Measurements from ENCODE around the gene UFD1.
A peak's percentile ranks its signal among the peaks of the same experiment; 100 is the strongest.

Gene UFD1

GRCh38 chr22:19466848-19467752, 11.9 kb downstream of the UFD1 start:
- no peak for DNase-seq

DNA sequence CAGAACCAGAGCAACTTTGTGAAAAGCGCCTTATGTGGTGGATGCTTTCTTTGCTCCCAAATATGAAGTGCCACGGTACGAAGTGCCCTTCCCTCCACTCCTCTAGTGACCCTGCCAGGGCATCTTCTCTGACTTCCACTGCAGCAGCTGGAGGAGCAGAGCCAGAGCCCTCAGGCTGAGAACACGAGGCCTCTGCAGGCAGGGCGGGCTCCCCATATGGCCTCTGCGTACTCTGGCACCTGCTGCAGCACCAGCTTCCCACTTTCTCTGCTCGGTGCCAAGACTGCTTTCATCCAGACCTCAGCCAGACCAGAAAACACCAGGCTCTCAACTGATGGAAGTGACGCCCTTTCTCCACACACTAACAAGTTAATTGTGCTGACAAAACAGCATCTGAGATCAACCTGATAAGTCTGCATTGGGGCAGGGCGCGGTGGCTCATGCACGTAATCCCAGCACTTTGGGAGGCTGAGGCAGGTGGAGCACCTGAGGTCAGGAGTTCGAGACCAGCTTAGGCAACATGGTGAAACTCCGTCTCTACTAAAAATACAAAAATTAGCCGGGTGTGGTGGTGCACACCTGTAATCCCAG, 12.8 kb downstream of the UFD1 start:
- no peak for DNase-seq

- DNase-seq = no peak
Observed at GRCh38 chr22:19464975-19465374, 14.0 kb downstream of the UFD1 start.

DNA sequence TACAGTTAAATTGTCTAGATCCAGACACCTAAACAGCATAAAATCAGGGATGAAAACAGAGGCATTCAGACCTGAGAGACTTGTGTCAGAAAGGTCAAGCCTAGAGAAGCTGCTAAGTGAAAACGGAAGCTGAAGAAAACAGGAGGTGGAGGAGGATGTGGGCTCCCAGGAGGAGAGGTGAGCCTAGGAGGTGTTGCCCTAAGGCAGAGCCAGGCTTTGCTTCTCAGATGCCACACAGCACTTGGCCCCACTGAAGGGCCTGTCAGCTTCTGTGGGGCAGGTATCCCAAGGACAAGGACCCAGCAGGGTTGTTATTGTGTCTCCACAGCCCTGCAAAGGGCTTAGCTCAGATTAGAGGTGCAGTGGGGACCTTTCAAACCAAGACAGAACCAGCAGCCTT, 14.4 kb downstream of the UFD1 start:
- no peak for DNase-seq

GRCh38 chr22:19463491-19464469, 15.2 kb downstream of the UFD1 start:
- DNase-seq = no peak

DNA sequence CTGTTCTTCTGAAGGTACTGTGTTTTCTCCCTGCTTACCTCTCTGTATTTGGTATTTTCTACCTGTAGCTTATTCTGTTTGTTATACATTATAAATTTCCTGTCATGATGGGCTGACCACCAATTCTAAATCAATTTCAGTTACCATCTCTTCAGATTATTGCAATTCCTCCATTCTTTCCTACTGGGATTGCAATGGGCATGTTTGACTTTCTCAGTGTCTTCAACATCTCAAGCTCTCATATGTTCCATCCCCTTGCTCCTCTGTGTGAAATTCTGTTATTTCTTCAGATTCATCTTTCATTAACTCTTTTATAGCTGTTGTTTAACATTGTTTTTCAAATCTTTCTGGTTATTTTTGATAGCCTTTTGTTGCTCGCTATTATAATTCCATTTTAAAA, 16.0 kb downstream of the UFD1 start:
- DNase-seq = no peak

DNA sequence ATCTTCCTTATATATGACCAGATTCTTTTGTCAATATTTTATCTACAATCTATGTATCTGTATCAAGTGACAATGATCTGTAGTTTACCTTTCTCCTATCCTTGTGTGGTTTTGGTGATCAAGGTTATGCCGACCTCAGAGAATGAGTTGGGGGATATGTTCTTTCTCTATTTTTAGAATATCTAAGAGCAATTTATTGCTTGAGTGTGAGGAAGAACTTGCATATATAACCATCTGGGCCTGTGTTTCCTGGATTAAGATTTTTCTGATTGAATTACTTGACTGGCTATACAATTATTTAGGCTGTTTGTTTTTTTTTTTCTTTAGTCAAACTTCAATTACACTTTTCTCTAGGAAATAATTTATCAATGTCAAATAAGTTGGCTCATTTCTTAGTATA, 17.5 kb downstream of the UFD1 start:
- DNase-seq = no peak

DNA sequence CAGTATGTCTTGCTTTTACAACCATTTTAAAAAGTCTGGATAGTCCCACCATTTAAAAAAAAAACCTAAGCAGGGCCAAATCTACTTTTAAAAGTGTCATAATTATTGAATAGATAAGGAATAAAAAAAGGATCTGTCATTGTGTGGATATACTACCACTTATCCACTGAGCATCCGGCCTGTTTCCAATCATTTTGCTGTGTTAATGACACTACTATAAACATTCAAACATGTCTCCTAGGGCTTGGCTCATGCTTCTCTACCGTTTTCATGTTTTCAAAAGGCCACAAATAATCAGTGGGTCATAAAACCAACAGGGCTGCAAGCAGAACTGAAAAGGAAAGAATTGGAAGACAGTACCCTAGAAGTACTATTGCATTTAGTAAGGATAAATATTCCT, 19.0 kb downstream of the UFD1 start:
- no peak for DNase-seq

GRCh38 chr22:19457828-19458428, 21.1 kb downstream of the UFD1 start:
- no peak for DNase-seq

DNA sequence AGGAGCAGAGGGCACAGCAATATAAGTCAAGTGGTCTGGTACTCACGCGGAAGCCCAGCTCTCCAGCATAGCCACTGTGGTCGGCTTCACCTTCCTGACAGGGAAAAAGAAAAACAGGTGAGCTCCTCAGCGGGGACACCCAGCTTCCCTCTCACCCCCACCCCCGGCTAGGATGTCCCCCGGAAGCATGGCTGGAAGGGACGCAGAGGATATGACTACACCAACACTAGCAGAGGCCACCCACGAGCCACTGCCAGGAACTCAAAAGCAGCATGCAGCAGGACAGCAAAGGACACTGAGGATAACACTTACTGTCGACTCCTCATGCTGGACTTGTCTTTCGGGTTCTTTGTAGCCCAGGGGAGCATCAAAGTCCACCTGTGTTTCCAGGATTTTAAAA, 22.5 kb downstream of the UFD1 start:
- no peak for DNase-seq

GRCh38 chr22:19455585-19456370, 23.2 kb downstream of the UFD1 start:
- DNase-seq = no peak

DNA sequence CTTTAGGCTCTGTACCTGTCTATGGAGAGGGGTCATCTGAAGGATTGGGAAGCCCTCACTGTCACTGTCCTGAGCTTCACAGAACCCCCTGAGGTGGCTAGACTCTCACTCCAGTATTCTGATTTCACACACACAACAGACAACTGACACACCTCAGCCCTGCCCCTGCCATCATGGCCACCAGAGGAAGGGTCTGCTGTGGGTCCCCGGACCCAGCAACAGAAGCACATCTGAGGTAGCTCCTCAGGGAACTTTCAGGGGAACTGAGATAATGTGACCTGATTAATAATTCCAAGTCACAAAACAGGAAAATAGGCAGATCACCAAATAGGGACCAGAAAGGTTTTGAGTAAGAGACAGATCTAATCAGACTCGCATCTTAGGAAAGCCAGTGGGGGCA, 24.0 kb downstream of the UFD1 start:
- DNase-seq = no peak

DNA sequence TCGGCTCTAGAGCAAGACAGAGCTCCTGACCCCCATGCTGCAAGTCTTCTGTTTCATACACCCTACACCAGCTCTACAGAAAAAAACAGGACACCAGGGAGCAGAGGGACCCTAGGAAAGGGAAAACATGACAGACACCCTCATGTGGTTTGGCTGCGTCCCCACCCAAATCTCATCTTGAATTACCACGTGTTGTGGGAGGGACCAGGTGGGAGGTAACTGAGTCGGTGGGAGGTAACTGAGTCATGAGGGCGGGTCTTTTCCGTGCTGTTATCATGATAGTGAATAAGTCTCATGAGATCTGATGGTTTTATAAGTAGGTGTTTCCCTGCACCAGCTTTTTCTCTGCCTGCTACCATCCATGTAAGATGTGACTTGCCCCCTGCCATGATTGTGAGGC, 24.8 kb downstream of the UFD1 start:
- DNase-seq = no peak

- no peak for DNase-seq
Observed at GRCh38 chr22:19453718-19454117, 25.3 kb downstream of the UFD1 start.

- DNase-seq = no peak
Observed at GRCh38 chr22:19451570-19451969, 27.4 kb downstream of the UFD1 start.

DNA sequence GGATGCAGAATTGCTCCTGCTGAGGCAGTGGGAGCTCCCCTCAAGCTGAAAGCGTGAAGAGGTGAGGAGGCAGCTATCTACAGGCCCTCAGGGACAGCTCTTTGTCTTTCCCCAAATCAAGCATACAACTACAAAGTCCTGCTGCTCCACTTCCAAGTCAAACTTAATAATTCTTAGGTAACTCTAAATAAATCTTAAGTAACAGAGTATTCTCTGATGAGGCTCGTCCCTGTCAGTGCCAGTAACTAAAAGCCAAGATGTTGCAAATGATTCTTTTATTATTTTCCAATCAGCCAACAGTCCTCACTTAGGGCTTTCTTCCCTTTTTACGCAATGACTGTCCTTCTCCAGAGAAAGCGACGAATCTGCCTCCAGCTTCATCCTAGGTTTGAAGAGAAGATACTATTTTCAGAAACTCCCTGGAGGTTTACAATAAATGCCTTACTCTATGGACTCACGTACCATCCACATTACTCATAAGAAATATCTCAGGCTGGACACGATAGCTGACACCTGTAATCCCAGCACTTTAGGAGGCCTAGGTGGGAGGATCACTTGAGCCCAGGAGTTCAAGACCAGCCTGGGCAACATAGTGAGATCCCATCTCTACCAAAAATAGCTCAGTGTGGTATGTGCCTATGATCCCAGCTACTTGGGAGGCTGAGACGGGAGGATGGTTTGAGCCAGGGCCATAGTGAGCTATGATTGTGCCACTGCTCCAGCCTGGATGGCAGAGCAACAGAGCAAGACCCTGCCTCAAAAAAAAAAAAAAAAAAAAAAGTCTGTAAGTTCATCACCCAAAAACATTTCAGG, 28.4 kb downstream of the UFD1 start:
- DNase-seq = no peak

GRCh38 chr22:19449422-19449767, 29.6 kb downstream of the UFD1 start:
- DNase-seq = no peak

- peak; percentile 88 for DNase-seq
Observed at GRCh38 chr22:19448739-19449421, 30.1 kb downstream of the UFD1 start.

GRCh38 chr22:19448076-19448607, 30.9 kb downstream of the UFD1 start:
- peak; percentile 42 for DNase-seq

DNA sequence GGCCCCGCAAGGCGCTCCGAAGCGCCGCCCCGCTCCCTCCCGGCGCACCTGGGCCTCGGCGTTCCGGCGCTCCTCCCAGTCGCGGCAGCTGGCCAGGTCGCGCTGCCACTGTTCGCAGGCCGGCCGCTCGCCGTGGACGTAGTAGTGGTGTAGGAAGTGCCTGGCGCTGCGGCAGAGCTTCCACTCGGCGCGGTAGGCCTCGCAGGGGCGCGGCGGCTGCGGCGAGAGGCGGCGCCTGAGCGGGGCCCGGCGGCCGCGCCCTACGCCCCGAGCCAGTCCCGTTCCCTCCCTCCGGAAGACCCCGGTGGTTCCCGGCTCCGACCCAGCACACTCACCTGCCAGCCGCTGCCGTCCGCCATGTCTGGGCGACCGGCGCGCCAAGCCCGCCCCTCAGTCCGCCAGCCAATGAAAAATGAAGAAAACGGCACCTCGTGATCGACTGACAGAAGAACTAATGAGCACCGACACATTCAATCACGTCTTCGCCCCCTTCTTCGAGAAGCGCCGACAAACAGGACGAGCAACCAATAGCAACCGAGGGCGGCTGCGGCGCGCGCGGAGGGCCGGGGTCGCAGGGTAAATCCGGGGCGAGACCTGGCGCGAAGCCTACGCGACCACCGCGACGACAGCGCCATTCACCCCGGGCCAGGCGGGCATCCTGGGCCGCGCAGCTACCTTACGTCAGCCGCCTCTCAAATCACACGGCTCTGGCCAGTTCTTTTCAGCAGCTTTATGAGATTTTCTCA, 31.5 kb downstream of the UFD1 start, which contains the start of gene C22orf39:
Gene C22orf39, minus strand, starts transcription at position 382 of the 746 bp plus-strand sequence. Its CDS starts 23 bp downstream, at position 359.
- DNase-seq = peak; percentile 95
